NCI-H345 (cell line): ENCODE results near the gene PSD2.
A peak's percentile ranks its signal among the peaks of the same experiment; 100 is the strongest.

Experiments
- DNase-seq: peaks from one replicate; lab custom pipeline; 2025; lab: John Stamatoyannopoulos, UW

PSD2 gene

GRCh38 chr5:139837711-139838380 is 42.2 kb downstream of the PSD2 start:
- DNase-seq: no peak

GRCh38 chr5:139838381-139839197 is 43.0 kb downstream of the PSD2 start:
- DNase-seq: no peak

- no peak for DNase-seq
Observed at GRCh38 chr5:139839232-139839815, 43.7 kb downstream of the PSD2 start.

- no peak for DNase-seq
Observed at GRCh38 chr5:139839918-139840317, 44.3 kb downstream of the PSD2 start.

- no peak for DNase-seq
Observed at GRCh38 chr5:139841549-139841948, 45.9 kb downstream of the PSD2 start.

- DNase-seq: no peak
Observed at GRCh38 chr5:139842321-139842720, 46.7 kb downstream of the PSD2 start.

GRCh38 chr5:139843991-139844390 is 48.4 kb downstream of the PSD2 start:
- DNase-seq: no peak

- DNase-seq: peak; percentile 65
Observed at GRCh38 chr5:139844472-139845145, 49.0 kb downstream of the PSD2 start.

GRCh38 chr5:139845846-139846681 is 50.5 kb downstream of the PSD2 start:
- DNase-seq: no peak

- DNase-seq: no peak
Observed at GRCh38 chr5:139847091-139847490, 51.5 kb downstream of the PSD2 start.

GRCh38 chr5:139847790-139848507 is 52.3 kb downstream of the PSD2 start:
- peak; percentile 63 for DNase-seq

GRCh38 chr5:139848508-139849100 is 53.0 kb downstream of the PSD2 start:
- DNase-seq: no peak

- no peak for DNase-seq
Observed at GRCh38 chr5:139849501-139849900, 53.9 kb downstream of the PSD2 start.

GRCh38 chr5:139849942-139850341 is 54.3 kb downstream of the PSD2 start:
- peak; percentile 20 for DNase-seq

GRCh38 chr5:139850423-139851016 is 54.9 kb downstream of the PSD2 start:
- DNase-seq: no peak

GRCh38 chr5:139851558-139851957 is 56.0 kb downstream of the PSD2 start:
- no peak for DNase-seq

- DNase-seq: no peak
Observed at GRCh38 chr5:139852696-139853095, 57.1 kb downstream of the PSD2 start.

- no peak for DNase-seq
Observed at GRCh38 chr5:139854029-139854605, 58.5 kb downstream of the PSD2 start.

GRCh38 chr5:139854953-139855352 is 59.3 kb downstream of the PSD2 start:
- DNase-seq: no peak

GRCh38 chr5:139855451-139855850 is 59.8 kb downstream of the PSD2 start:
- DNase-seq: no peak
